IMR-90 (cell line): ENCODE measurements around the gene CACNG8. TPM values are rescaled to one million over a fixed set of nuclear protein-coding genes. Genes with fewer than 3 reads are reported as not detected.

ENCODE experiments used
- ATAC-seq: fragments of 200-7000 bp; cut with Tn5 transposase; 2 replicates; pipeline ENCODE4 v1.9.1; 2020; ENCODE audit warnings: low read depth, mild to moderate bottlenecking, moderate library complexity
- BruUV-seq: library from RNA; stranded (reverse); fragments of 400-500 nt; replicated peaks from 2 replicates; lab custom pipeline; 2021; lab: Mats Ljungman, UMichigan
- CTCF ChIA-PET: fragments of 300-600 bp; formaldehyde crosslinking; extraction: SDS; loops from one replicate; lab custom pipeline; 2021; ENCODE audit warnings: antibody characterized with exemption; lab: Yijun Ruan, JAX
- POLR2A ChIA-PET: fragments of 300-600 bp; sonication (Branson Sonifier 250); formaldehyde crosslinking; loops from one replicate; lab custom pipeline; 2022; ENCODE audit warnings: antibody characterized with exemption; ENCODE audit not compliant: unreplicated experiment; lab: Charles Lee
- DNase-seq: peaks from one replicate; pipeline ENCODE4 v3.0.0; 2013
- H2AFZ ChIP-seq: replicated peaks from 2 replicates; pipeline ENCODE3; 2013; ENCODE audit warnings: low read length, mild to moderate bottlenecking; ENCODE audit not compliant: poor library complexity
- H2AK5ac ChIP-seq: 2 replicates; pipeline ENCODE4 v1.6.1; 2013; ENCODE audit warnings: low read depth, low read length, inconsistent platforms
- H2AK9ac ChIP-seq: replicated peaks from 2 replicates; pipeline ENCODE3; 2013; ENCODE audit warnings: mild to moderate bottlenecking, low read depth, low read length, moderate library complexity; ENCODE audit not compliant: poor library complexity
- H2BK120ac ChIP-seq: 2 replicates; pipeline ENCODE4 v1.6.1; 2013; ENCODE audit warnings: low read depth, low read length, inconsistent platforms
- H2BK15ac ChIP-seq: 3 replicates; pipeline ENCODE4 v1.6.1; 2013; ENCODE audit warnings: low read depth, low read length, inconsistent platforms
- H2BK20ac ChIP-seq: 2 replicates; pipeline ENCODE4 v1.6.1; 2013; ENCODE audit warnings: low read depth, mild to moderate bottlenecking, inconsistent platforms, low read length, moderate library complexity
- H2BK5ac ChIP-seq: 2 replicates; pipeline ENCODE4 v1.6.1; 2013; ENCODE audit warnings: mild to moderate bottlenecking, low read depth, low read length, inconsistent platforms; ENCODE audit not compliant: poor library complexity, severe bottlenecking
- H3K14ac ChIP-seq: replicated peaks from 2 replicates; pipeline ENCODE4 v1.6.1; 2013; ENCODE audit warnings: low read depth, low read length, inconsistent platforms
- H3K18ac ChIP-seq: 2 replicates; pipeline ENCODE4 v1.6.1; 2013; ENCODE audit warnings: low read depth, low read length, control low read depth
- H3K23ac ChIP-seq: 2 replicates; pipeline ENCODE4 v1.6.1; 2013; ENCODE audit warnings: low read depth, low read length, inconsistent platforms
- H3K27ac ChIP-seq: 2 replicates; pipeline ENCODE4 v1.5.1; 2013; ENCODE audit warnings: mild to moderate bottlenecking, control low read depth, low read length; ENCODE audit not compliant: insufficient read depth
- H3K27me3 ChIP-seq: 2 replicates; pipeline ENCODE4 v1.6.1; 2013; ENCODE audit warnings: low read length; ENCODE audit not compliant: control insufficient read depth, insufficient read depth
- H3K36me3 ChIP-seq: 2 replicates; pipeline ENCODE4 v1.6.1; 2013; ENCODE audit warnings: low read length, mixed read lengths; ENCODE audit not compliant: control insufficient read depth, insufficient read depth
- H3K4ac ChIP-seq: 2 replicates; pipeline ENCODE4 v1.6.1; 2013; ENCODE audit warnings: low read depth, low read length, inconsistent platforms
- H3K4me1 ChIP-seq: 2 replicates; pipeline ENCODE4 v1.6.1; 2013; ENCODE audit warnings: low read length, mixed read lengths; ENCODE audit not compliant: control insufficient read depth, insufficient read depth
- H3K4me2 ChIP-seq: 2 replicates; pipeline ENCODE4 v1.6.1; 2013; ENCODE audit warnings: low read depth, mild to moderate bottlenecking, control low read depth, low read length, moderate library complexity
- H3K4me3 ChIP-seq: 2 replicates; pipeline ENCODE4 v1.5.1; 2013; ENCODE audit warnings: low read depth, mild to moderate bottlenecking, control low read depth, low read length, moderate library complexity; ENCODE audit not compliant: insufficient read depth
- H3K56ac ChIP-seq: 2 replicates; pipeline ENCODE4 v1.6.1; 2013; ENCODE audit warnings: low read length, inconsistent platforms; ENCODE audit not compliant: insufficient read depth; ENCODE audit errors: extremely low read depth
- H3K79me1 ChIP-seq, 2 experiments: 2 replicates each; pipeline ENCODE4 v1.6.1; 2013; ENCODE audit warnings: low read length in 2 of 2, inconsistent platforms in 1 of 2, low read depth in 1 of 2
- H3K9ac ChIP-seq: 2 replicates; pipeline ENCODE4 v1.6.1; 2013; ENCODE audit warnings: low read depth, low read length, control low read depth
- H3K9me1 ChIP-seq: 2 replicates; pipeline ENCODE4 v1.6.1; 2013; ENCODE audit warnings: low read length, inconsistent platforms; ENCODE audit not compliant: insufficient read depth
- H3K9me3 ChIP-seq: 2 replicates; pipeline ENCODE4 v1.6.1; 2013; ENCODE audit warnings: low read length; ENCODE audit not compliant: control insufficient read depth, insufficient read depth
- H4K20me1 ChIP-seq: 2 replicates; pipeline ENCODE4 v1.6.1; 2013; ENCODE audit warnings: low read length, inconsistent platforms; ENCODE audit not compliant: insufficient read depth
- H4K5ac ChIP-seq: 2 replicates; pipeline ENCODE4 v1.6.1; 2013; ENCODE audit warnings: mild to moderate bottlenecking, low read depth, low read length, control low read depth
- H4K8ac ChIP-seq, 2 experiments: 2 replicates each; pipeline ENCODE4 v1.6.1; 2013; ENCODE audit warnings: low read depth in 2 of 2, low read length in 2 of 2, control low read depth in 1 of 2, inconsistent platforms in 1 of 2
- H4K91ac ChIP-seq: 2 replicates; pipeline ENCODE4 v1.6.1; 2013; ENCODE audit warnings: low read depth, low read length, inconsistent platforms; ENCODE audit not compliant: insufficient read depth
- BHLHE40 ChIP-seq: fragments of 150-350 bp; IDR thresholded peaks from 2 replicates; pipeline ENCODE4 v1.6.1; 2016; ENCODE audit warnings: mild to moderate bottlenecking, low read depth, low read length
- CEBPB ChIP-seq: IDR thresholded peaks from 2 replicates; pipeline ENCODE4 v1.6.1; 2012; ENCODE audit warnings: low read depth, low read length, improper control_type of control experiment
- CHD1 ChIP-seq: IDR thresholded peaks from 2 replicates; pipeline ENCODE4 v1.6.1; 2012; ENCODE audit warnings: low read depth, low read length, improper control_type of control experiment
- FOS ChIP-seq: fragments of 150-350 bp; IDR thresholded peaks from 2 replicates; pipeline ENCODE4 v1.6.1; 2016; ENCODE audit warnings: low read depth, low read length
- MAFK ChIP-seq: IDR thresholded peaks from 2 replicates; pipeline ENCODE4 v1.6.1; 2012; ENCODE audit warnings: low read depth, low read length, improper control_type of control experiment
- MAZ ChIP-seq: IDR thresholded peaks from 2 replicates; pipeline ENCODE4 v1.6.1; 2012; ENCODE audit warnings: low read depth, mild to moderate bottlenecking, low read length, improper control_type of control experiment, moderate library complexity, borderline replicate concordance
- MXI1 ChIP-seq: IDR thresholded peaks from 2 replicates; pipeline ENCODE4 v1.6.1; 2012; ENCODE audit warnings: low read depth, mild to moderate bottlenecking, low read length, moderate library complexity, borderline replicate concordance
- POLR2A ChIP-seq: IDR thresholded peaks from 2 replicates; pipeline ENCODE4 v1.6.1; 2012; ENCODE audit warnings: mild to moderate bottlenecking, low read depth, low read length
- RAD21 ChIP-seq: IDR thresholded peaks from 2 replicates; pipeline ENCODE4 v1.6.1; 2012; ENCODE audit warnings: low read length, improper control_type of control experiment
- RCOR1 ChIP-seq: IDR thresholded peaks from 2 replicates; pipeline ENCODE4 v1.6.1; 2012; ENCODE audit warnings: mild to moderate bottlenecking, low read length, improper control_type of control experiment; ENCODE audit not compliant: insufficient replicate concordance
- RFX5 ChIP-seq: IDR thresholded peaks from 2 replicates; pipeline ENCODE4 v1.8.0; 2012; ENCODE audit warnings: low read depth, mild to moderate bottlenecking, low read length, moderate library complexity
- SMC3 ChIP-seq: fragments of 150-350 bp; IDR thresholded peaks from 2 replicates; pipeline ENCODE4 v1.6.1; 2016; ENCODE audit warnings: low read depth, mild to moderate bottlenecking, antibody characterized with exemption, low read length, moderate library complexity
- WGBS, 2 experiments: methylation state at CpG; one replicate each; pipeline versions ENCODE4 v1.1.5 to v1.1.7; 2013; ENCODE audit warnings: missing lambda C conversion rate in 2 of 2; ENCODE audit not compliant: insufficient read length in 1 of 2; ENCODE audit errors: extremely low coverage in 2 of 2; 5-methylcytosine and 5-hydroxymethylcytosine counted together
- dilution Hi-C: fragments of 300-500 bp; cut with HindIII; formaldehyde crosslinking; loops from one replicate; pipeline ENCODE4 v1.14.3; 2018; ENCODE audit warnings: low sequenced_read_pairs; ENCODE audit not compliant: unreplicated experiment
- in situ Hi-C: fragments of 300-500 bp; cut with MboI; formaldehyde crosslinking; loops from 3 replicates; pipeline ENCODE4 v1.14.3; 2019; ENCODE audit warnings: low sequenced_read_pairs, inconsistent platforms, mixed read lengths
- intact Hi-C: fragments of 100-400 bp; cut with micrococcal nuclease; formaldehyde crosslinking; loops from 2 replicates; pipeline ENCODE4 v1.10.0; 2022
- polyA plus RNA-seq, 3 experiments: library from polyadenylated mRNA; depleted of rRNA; stranded (reverse); fragments of >200 nt; gene quantifications; 2 replicates each; pipeline ENCODE4 v1.2.3, GENCODE V29; 2012; ENCODE audit warnings: low replicate concordance in 1 of 3
- total RNA-seq: library from RNA; depleted of rRNA; stranded (reverse); fragments of >200 nt; gene quantifications from 2 replicates; pipeline ENCODE4 v1.2.3, GENCODE V29; 2012
- TF ChIP-seq, protein P1 (sequence below): conservative IDR thresholded peaks from 2 replicates; pipeline ENCODE4 v1.5.1; 2012; ENCODE audit warnings: mild to moderate bottlenecking, low read depth, low read length, improper control_type of control experiment
- TF ChIP-seq, protein P2 (sequence below): fragments of 150-350 bp; IDR thresholded peaks from 2 replicates; pipeline ENCODE4 v1.6.1; 2016; ENCODE audit warnings: low read depth, mild to moderate bottlenecking, low read length, moderate library complexity, borderline replicate concordance
- TF ChIP-seq, protein P3 (sequence below): fragments of 150-350 bp; IDR thresholded peaks from 2 replicates; pipeline ENCODE4 v1.6.1; 2017; ENCODE audit warnings: mild to moderate bottlenecking, antibody characterized with exemption, low read length, low read depth

Gene CACNG8
- total and polyA plus RNA-seq, 2 of the 4 experiments (the other 2 are of a cell fraction) = 0.15 TPM; not detected in 1

DNA sequence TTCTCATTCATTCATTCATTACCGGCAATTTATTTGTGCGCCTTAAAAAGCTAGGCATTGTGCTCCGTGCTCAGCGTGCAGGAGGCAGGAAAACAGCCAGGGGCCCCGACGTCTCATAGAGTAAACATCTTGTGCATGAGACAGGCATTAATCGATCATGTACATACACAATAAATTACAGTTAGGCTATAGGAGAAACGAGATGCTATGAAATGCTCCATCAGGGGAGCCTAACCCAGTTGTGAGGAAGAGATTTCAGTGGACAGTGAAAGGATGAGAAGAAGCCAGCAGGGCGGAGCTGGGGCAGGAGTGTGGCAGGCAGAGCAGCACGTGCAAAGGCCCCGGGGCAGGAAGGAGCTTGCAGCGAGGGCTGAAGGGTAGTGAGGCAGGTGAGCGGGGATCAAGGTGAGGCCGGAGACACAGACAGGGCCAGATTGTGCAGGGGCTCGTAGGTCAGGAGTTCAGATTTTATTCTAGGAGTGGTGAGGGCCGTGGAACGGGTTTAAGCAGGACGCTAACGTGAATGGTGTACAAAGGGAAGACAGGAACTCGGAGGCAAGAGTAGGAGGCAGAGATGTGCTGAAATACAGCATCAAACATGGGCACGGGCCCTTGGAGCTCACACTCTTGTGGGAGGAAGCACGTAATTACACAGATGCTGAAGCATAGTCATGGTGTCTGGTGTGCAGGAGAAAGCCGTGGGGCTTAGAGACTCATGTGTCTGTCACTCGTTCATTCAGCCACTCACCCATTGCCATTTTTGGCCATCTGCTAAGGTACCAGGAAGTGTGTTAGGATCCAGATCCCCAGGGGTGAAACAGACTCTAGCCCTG, 20.9 kb downstream of the CACNG8 start:
- POLR2A ChIA-PET = no interaction called here
- Histone ChIP-seq H3K14ac (no peak overlapping the region), H3K9me3 (no peaks in the 10 kb centered on the region), H3K18ac (no peak overlapping the region), H3K23ac (no peak overlapping the region), H3K4me2 (no peak overlapping the region), H2AFZ (no peak overlapping the region), H2BK5ac (no peak overlapping the region), H3K27ac (no peak overlapping the region), H2BK120ac (no peak overlapping the region), H3K9ac (no peak overlapping the region), H3K4ac (no peak overlapping the region), H3K56ac (no peak overlapping the region), H3K4me1 (no peaks in the 10 kb centered on the region), H4K8ac (no peak overlapping the region), H3K4me3 (no peak overlapping the region), H4K20me1 (no peaks in the 10 kb centered on the region), H3K27me3 (peaks cover 15% of the 10 kb centered on the region; the same call in 1 of the 2 replicates), H2BK15ac (no peak overlapping the region), H2AK9ac (no peak overlapping the region), H4K91ac (no peak overlapping the region), H3K79me1 (no peaks in the 10 kb centered on the region), H2BK20ac (no peak overlapping the region), H3K36me3 (no peaks in the 10 kb centered on the region), H4K5ac (no peak overlapping the region), H2AK5ac (no peak overlapping the region), H3K9me1 (no peaks in the 10 kb centered on the region)
- intact Hi-C loops = no loop called here
- 96% methylated on average over 11 of the region's 24 CpGs; no CpG with 5 or more reads in 1 of the 2 experiments for WGBS, 2 experiments
- ATAC-seq = no peak
- BruUV-seq = no TSS peak
- CTCF ChIA-PET = no interaction called here
- in situ Hi-C loops = no loop called here
- DNase-seq = no peak
- dilution Hi-C loops = no loop called here
- no peak for TF ChIP-seq POLR2A
- no peak for TF ChIP-seq CEBPB
- TF ChIP-seq, protein P1, sequence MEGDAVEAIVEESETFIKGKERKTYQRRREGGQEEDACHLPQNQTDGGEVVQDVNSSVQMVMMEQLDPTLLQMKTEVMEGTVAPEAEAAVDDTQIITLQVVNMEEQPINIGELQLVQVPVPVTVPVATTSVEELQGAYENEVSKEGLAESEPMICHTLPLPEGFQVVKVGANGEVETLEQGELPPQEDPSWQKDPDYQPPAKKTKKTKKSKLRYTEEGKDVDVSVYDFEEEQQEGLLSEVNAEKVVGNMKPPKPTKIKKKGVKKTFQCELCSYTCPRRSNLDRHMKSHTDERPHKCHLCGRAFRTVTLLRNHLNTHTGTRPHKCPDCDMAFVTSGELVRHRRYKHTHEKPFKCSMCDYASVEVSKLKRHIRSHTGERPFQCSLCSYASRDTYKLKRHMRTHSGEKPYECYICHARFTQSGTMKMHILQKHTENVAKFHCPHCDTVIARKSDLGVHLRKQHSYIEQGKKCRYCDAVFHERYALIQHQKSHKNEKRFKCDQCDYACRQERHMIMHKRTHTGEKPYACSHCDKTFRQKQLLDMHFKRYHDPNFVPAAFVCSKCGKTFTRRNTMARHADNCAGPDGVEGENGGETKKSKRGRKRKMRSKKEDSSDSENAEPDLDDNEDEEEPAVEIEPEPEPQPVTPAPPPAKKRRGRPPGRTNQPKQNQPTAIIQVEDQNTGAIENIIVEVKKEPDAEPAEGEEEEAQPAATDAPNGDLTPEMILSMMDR = no peak
- no peak for TF ChIP-seq RAD21
- TF ChIP-seq RFX5 = no peak
- TF ChIP-seq FOS = no peak
- TF ChIP-seq RCOR1 = no peak
- no peak for TF ChIP-seq MXI1
- TF ChIP-seq, protein P2, sequence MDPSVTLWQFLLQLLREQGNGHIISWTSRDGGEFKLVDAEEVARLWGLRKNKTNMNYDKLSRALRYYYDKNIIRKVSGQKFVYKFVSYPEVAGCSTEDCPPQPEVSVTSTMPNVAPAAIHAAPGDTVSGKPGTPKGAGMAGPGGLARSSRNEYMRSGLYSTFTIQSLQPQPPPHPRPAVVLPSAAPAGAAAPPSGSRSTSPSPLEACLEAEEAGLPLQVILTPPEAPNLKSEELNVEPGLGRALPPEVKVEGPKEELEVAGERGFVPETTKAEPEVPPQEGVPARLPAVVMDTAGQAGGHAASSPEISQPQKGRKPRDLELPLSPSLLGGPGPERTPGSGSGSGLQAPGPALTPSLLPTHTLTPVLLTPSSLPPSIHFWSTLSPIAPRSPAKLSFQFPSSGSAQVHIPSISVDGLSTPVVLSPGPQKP = no peak
- no peak for TF ChIP-seq MAZ
- TF ChIP-seq BHLHE40 = no peak
- no peak for TF ChIP-seq SMC3
- TF ChIP-seq, protein P3, sequence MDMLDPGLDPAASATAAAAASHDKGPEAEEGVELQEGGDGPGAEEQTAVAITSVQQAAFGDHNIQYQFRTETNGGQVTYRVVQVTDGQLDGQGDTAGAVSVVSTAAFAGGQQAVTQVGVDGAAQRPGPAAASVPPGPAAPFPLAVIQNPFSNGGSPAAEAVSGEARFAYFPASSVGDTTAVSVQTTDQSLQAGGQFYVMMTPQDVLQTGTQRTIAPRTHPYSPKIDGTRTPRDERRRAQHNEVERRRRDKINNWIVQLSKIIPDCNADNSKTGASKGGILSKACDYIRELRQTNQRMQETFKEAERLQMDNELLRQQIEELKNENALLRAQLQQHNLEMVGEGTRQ = no peak
- TF ChIP-seq CHD1 = no peak
- TF ChIP-seq MAFK = no peak
